Liver (tissue), 9 donors: ENCODE results near the gene ATXN7L3. TPM values are rescaled to one million over a fixed set of nuclear protein-coding genes. Genes with fewer than 3 reads are reported as not detected.

Experiments
- DNase-seq: peaks from one replicate; pipeline ENCODE4 v3.0.0-alpha.2; 2017; ENCODE audit warnings: low spot score
- H3K27ac ChIP-seq, 2 donors: one replicate each; pipeline ENCODE4 v1.7.0; 2013; ENCODE audit warnings: inconsistent platforms in 2 of 2, low read length in 2 of 2, control low read depth in 1 of 2, low read depth in 1 of 2, mild to moderate bottlenecking in 1 of 2
- H3K27me3 ChIP-seq, 4 donors: one replicate each; pipeline versions ENCODE4 v1.6.1 to v1.7.0; 2013; ENCODE audit warnings: low read length in 3 of 4, inconsistent platforms in 1 of 4, mild to moderate bottlenecking in 1 of 4, moderate library complexity in 1 of 4; ENCODE audit not compliant: control insufficient read depth in 4 of 4, insufficient read depth in 4 of 4
- H3K36me3 ChIP-seq, 4 donors: one replicate each; pipeline versions ENCODE4 v1.6.1 to v1.7.0; 2013; ENCODE audit warnings: low read length in 3 of 4, mild to moderate bottlenecking in 3 of 4, low read depth in 1 of 4, moderate library complexity in 1 of 4; ENCODE audit not compliant: control insufficient read depth in 4 of 4, insufficient read depth in 3 of 4
- H3K4me1 ChIP-seq, 4 donors: one replicate each; pipeline versions ENCODE4 v1.6.1 to v1.7.0; 2013; ENCODE audit warnings: low read length in 3 of 4, mild to moderate bottlenecking in 3 of 4, moderate library complexity in 1 of 4; ENCODE audit not compliant: control insufficient read depth in 4 of 4, insufficient read depth in 4 of 4
- H3K4me3 ChIP-seq, 3 donors: one replicate each; pipeline versions ENCODE4 v1.6.1 to v1.7.0; 2013; ENCODE audit warnings: low read length in 3 of 3, control low read depth in 1 of 3, low read depth in 1 of 3, mild to moderate bottlenecking in 1 of 3
- H3K9ac ChIP-seq, 2 donors: one replicate each; pipeline ENCODE4 v1.7.0; 2013; ENCODE audit warnings: low read length in 2 of 2, mild to moderate bottlenecking in 2 of 2, moderate library complexity in 2 of 2, control low read depth in 1 of 2, low read depth in 1 of 2
- H3K9me3 ChIP-seq, 4 donors: one replicate each; pipeline versions ENCODE4 v1.6.1 to v1.7.0; 2013; ENCODE audit warnings: low read length in 3 of 4; ENCODE audit not compliant: control insufficient read depth in 4 of 4
- ATF3 ChIP-seq: IDR thresholded peaks from 2 replicates; pipeline ENCODE4 v1.6.1; 2016; ENCODE audit warnings: antibody characterized with exemption
- FOXA1 ChIP-seq: IDR thresholded peaks from 2 replicates; pipeline ENCODE4 v1.6.1; 2016; ENCODE audit warnings: antibody characterized with exemption
- FOXA2 ChIP-seq: IDR thresholded peaks from 2 replicates; pipeline ENCODE4 v1.6.1; 2016; ENCODE audit warnings: antibody characterized with exemption
- GABPA ChIP-seq, 2 donors: IDR thresholded peaks in 1 of 2; conservative IDR thresholded peaks in 1 of 2; 2 replicates each; pipeline ENCODE4 v1.6.1; 2016; ENCODE audit warnings: antibody characterized with exemption in 2 of 2, mild to moderate bottlenecking in 1 of 2, moderate library complexity in 1 of 2
- HNF4A ChIP-seq, 2 donors: conservative IDR thresholded peaks; 2 replicates each; pipeline ENCODE4 v1.6.1; 2016; ENCODE audit warnings: antibody characterized with exemption in 2 of 2, mild to moderate bottlenecking in 2 of 2
- HNF4G ChIP-seq: IDR thresholded peaks from 2 replicates; pipeline ENCODE4 v1.6.1; 2016; ENCODE audit warnings: antibody characterized with exemption
- JUND ChIP-seq, 2 donors: IDR thresholded peaks; 2 replicates each; pipeline ENCODE4 v1.6.1; 2016; ENCODE audit warnings: antibody characterized with exemption in 2 of 2
- RAD21 ChIP-seq, 2 donors: IDR thresholded peaks; 2 replicates each; pipeline ENCODE4 v1.6.1; 2016; ENCODE audit warnings: antibody characterized with exemption in 2 of 2, mild to moderate bottlenecking in 2 of 2
- REST ChIP-seq: IDR thresholded peaks from 2 replicates; pipeline ENCODE4 v1.6.1; 2016; ENCODE audit warnings: antibody characterized with exemption, mild to moderate bottlenecking
- RXRA ChIP-seq, 2 donors: IDR thresholded peaks; 2 replicates each; pipeline ENCODE4 v1.6.1; 2017 to 2018; ENCODE audit warnings: antibody characterized with exemption in 2 of 2, mild to moderate bottlenecking in 1 of 2
- SP1 ChIP-seq: IDR thresholded peaks from 2 replicates; pipeline ENCODE4 v1.6.1; 2018; ENCODE audit warnings: antibody characterized with exemption, mild to moderate bottlenecking
- TAF1 ChIP-seq: conservative IDR thresholded peaks from 2 replicates; pipeline ENCODE4 v1.6.1; 2016; ENCODE audit warnings: antibody characterized with exemption, mild to moderate bottlenecking
- YY1 ChIP-seq: IDR thresholded peaks from 2 replicates; pipeline ENCODE4 v1.6.1; 2016; ENCODE audit warnings: antibody characterized with exemption, mild to moderate bottlenecking
- ZBTB33 ChIP-seq: IDR thresholded peaks from 2 replicates; pipeline ENCODE4 v1.6.1; 2016; ENCODE audit warnings: antibody characterized with exemption
- WGBS: extraction: QIAGEN DNeasy Blood & Tissue Kit; methylation state at CpG from one replicate; pipeline ENCODE4 v1.1.7; 2013; 5-methylcytosine and 5-hydroxymethylcytosine counted together
- polyA plus RNA-seq, 2 donors: library from polyadenylated mRNA; stranded (reverse) in 1 of 2; unstranded in 1 of 2; fragments of 200-250 nt in 1 of 2; fragments of >200 nt in 1 of 2; fragmentation: Nextera tagmentation in 1 of 2; extraction: Ambion mirVana in 1 of 2; gene quantifications; one replicate each; pipeline versions ENCODE4 v1.2.1 to v1.2.3, GENCODE V29; 2013 to 2015
- total RNA-seq, 2 donors: library from RNA; depleted of rRNA; stranded (reverse); fragments of >200 nt; gene quantifications; one replicate each; pipeline ENCODE4 v1.2.3, GENCODE V29; 2014
- TF ChIP-seq, protein P1 (sequence below): IDR thresholded peaks from 2 replicates; pipeline ENCODE4 v1.6.1; 2016; ENCODE audit warnings: antibody characterized with exemption
- TF ChIP-seq, protein P2 (sequence below): fragments of 150-350 bp; IDR thresholded peaks from 2 replicates; pipeline ENCODE4 v1.5.1; 2017; ENCODE audit warnings: improper control_type of control experiment, low read depth, low read length; ENCODE audit not compliant: missing input control
- donor health status: healthy.
- donor health status: healthy.
- donor health status: healthy.
- donor health status: healthy.
- donor health status: healthy.

ATXN7L3 gene
- total and polyA plus RNA-seq, 4 donors, result 5.1 to 20.9 (median 14.7) TPM

- Histone ChIP-seq H3K27ac (no peak overlapping the region), H3K4me1 (peaks cover 0 to 20% (median 17%) of the 10 kb centered on the region in 4 donors), H3K4me3 (no peak overlapping the region), H3K9ac (no peak overlapping the region), H3K9me3 (no peaks in the 10 kb centered on the region), H3K27me3 (no peaks in the 10 kb centered on the region), H3K36me3 (peaks cover 9 to 40% (median 29%) of the 10 kb centered on the region in 4 donors)
- 95% methylated on average over 10 of the region's 10 CpGs for WGBS
- TF ChIP-seq FOXA2 (no peak), YY1 (no peak), HNF4G (no peak), RXRA (IDR thresholded peaks at IDR 0.05) (no peak), FOXA1 (no peak), TAF1 (no peak), JUND (IDR thresholded peaks at IDR 0.05) (no peak), ATF3 (no peak), GABPA (IDR thresholded peaks at IDR 0.05 in 1 of 2, conservative IDR thresholded peaks at IDR 0.05 in 1 of 2) (no peak), SP1 (no peak), REST (no peak), RAD21 (IDR thresholded peaks at IDR 0.05) (no peak), ZBTB33 (no peak), HNF4A (conservative IDR thresholded peaks at IDR 0.05) (no peak)
- TF ChIP-seq, protein P1, sequence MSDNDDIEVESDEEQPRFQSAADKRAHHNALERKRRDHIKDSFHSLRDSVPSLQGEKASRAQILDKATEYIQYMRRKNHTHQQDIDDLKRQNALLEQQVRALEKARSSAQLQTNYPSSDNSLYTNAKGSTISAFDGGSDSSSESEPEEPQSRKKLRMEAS, result no peak
- TF ChIP-seq, protein P2, sequence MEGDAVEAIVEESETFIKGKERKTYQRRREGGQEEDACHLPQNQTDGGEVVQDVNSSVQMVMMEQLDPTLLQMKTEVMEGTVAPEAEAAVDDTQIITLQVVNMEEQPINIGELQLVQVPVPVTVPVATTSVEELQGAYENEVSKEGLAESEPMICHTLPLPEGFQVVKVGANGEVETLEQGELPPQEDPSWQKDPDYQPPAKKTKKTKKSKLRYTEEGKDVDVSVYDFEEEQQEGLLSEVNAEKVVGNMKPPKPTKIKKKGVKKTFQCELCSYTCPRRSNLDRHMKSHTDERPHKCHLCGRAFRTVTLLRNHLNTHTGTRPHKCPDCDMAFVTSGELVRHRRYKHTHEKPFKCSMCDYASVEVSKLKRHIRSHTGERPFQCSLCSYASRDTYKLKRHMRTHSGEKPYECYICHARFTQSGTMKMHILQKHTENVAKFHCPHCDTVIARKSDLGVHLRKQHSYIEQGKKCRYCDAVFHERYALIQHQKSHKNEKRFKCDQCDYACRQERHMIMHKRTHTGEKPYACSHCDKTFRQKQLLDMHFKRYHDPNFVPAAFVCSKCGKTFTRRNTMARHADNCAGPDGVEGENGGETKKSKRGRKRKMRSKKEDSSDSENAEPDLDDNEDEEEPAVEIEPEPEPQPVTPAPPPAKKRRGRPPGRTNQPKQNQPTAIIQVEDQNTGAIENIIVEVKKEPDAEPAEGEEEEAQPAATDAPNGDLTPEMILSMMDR, result no peak
- DNase-seq, result no peak
These were observed 9.2 kb downstream of the ATXN7L3 start for GRCh38 chr17:44190481-44190880.
